ENCODE measurements around the gene SNW1. TPM values are rescaled to one million over a fixed set of nuclear protein-coding genes. Genes with fewer than 3 reads are reported as not detected.

The SNW1 gene
- total and polyA plus RNA-seq, 2 of the 13 experiments (the other 11 are each of a cell fraction or from before 2014, with no cell fraction given), result 23.2 to 65.8 TPM

- TF ChIP-seq KAT8 (CRISPR knock-in tag; IDR thresholded peaks at IDR 0.05) (no peak; the same call in 1 of the 2 replicates), ZNF709 (CRISPR knock-in tag; IDR thresholded peaks at IDR 0.05) (peak; percentile 70; the same call in 1 of the 2 replicates), KLF15 (CRISPR knock-in tag; IDR thresholded peaks at IDR 0.05; ENCODE audit: borderline replicate concordance) (no peak), KDM5A (IDR thresholded peaks at IDR 0.05; ENCODE audit: borderline replicate concordance, low read length) (peak; percentile 82; the same call in 1 of the 2 replicates), ZNF772 (CRISPR knock-in tag; IDR thresholded peaks at IDR 0.05) (0 out of 2 replicates have a peak, but pooled peaks have one; percentile 55), TCF7 (IDR thresholded peaks at IDR 0.05; ENCODE audit: low read depth) (no peak), STAG1 (CRISPR knock-in tag; IDR thresholded peaks at IDR 0.05) (peak; percentile 40), ZNF563 (CRISPR knock-in tag; IDR thresholded peaks at IDR 0.05) (peak; percentile 18; the same call in 1 of the 2 replicates), ZBTB49 (CRISPR knock-in tag; IDR thresholded peaks at IDR 0.05; ENCODE audit: borderline replicate concordance) (no peak), ZNF296 (CRISPR knock-in tag; conservative IDR thresholded peaks at IDR 0.05) (no peak), CERS6 (CRISPR knock-in tag; IDR thresholded peaks at IDR 0.05) (no peak), ASH2L (IDR thresholded peaks at IDR 0.05; ENCODE audit: insufficient read length, low read depth, low read length) (peak; percentile 16), ZNF143 (CRISPR knock-in tag; IDR thresholded peaks at IDR 0.05) (peak; percentile 95), CREB1 (IDR thresholded peaks at IDR 0.05) (no peak), CREB1 (CRISPR knock-in tag; IDR thresholded peaks at IDR 0.05) (peak; percentile 74; the same call in 1 of the 2 replicates)
- TF ChIP-seq, protein P1, sequence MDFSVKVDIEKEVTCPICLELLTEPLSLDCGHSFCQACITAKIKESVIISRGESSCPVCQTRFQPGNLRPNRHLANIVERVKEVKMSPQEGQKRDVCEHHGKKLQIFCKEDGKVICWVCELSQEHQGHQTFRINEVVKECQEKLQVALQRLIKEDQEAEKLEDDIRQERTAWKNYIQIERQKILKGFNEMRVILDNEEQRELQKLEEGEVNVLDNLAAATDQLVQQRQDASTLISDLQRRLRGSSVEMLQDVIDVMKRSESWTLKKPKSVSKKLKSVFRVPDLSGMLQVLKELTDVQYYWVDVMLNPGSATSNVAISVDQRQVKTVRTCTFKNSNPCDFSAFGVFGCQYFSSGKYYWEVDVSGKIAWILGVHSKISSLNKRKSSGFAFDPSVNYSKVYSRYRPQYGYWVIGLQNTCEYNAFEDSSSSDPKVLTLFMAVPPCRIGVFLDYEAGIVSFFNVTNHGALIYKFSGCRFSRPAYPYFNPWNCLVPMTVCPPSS (IDR thresholded peaks at IDR 0.05), result no peak
- TF ChIP-seq, protein P2, sequence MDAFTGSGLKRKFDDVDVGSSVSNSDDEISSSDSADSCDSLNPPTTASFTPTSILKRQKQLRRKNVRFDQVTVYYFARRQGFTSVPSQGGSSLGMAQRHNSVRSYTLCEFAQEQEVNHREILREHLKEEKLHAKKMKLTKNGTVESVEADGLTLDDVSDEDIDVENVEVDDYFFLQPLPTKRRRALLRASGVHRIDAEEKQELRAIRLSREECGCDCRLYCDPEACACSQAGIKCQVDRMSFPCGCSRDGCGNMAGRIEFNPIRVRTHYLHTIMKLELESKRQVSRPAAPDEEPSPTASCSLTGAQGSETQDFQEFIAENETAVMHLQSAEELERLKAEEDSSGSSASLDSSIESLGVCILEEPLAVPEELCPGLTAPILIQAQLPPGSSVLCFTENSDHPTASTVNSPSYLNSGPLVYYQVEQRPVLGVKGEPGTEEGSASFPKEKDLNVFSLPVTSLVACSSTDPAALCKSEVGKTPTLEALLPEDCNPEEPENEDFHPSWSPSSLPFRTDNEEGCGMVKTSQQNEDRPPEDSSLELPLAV (CRISPR knock-in tag; conservative IDR thresholded peaks at IDR 0.05; ENCODE audit: low read depth), result no peak
Measured at GRCh38 chr14:77761205-77761931, 412 bp upstream of the SNW1 start (continued).
